ENCODE measurements around the gene GPT2. TPM values are rescaled to one million over a fixed set of nuclear protein-coding genes. Genes with fewer than 3 reads are reported as not detected.

Gene GPT2
- total RNA-seq, 6 donors from 2014 or later: 2.9 to 19.9 (median 6.3) TPM

GRCh38 chr16:46915483-46916025 lies 31.4 kb downstream of the GPT2 start:
- peaks cover 0 to 3% (median 0%) of the 10 kb centered on the region in 4 donors for H3K4me1 ChIP-seq
- no peaks in the 10 kb centered on the region for H3K36me3 ChIP-seq
- ATAC-seq (ENCODE audit: low FRiP score in 2 of 2): no peak
- H3K27ac ChIP-seq: no peak overlapping the region
- no peaks in the 10 kb centered on the region for H3K27me3 ChIP-seq
- TF ChIP-seq EP300 (IDR thresholded peaks at IDR 0.05): no peak
- TF ChIP-seq, protein P1, sequence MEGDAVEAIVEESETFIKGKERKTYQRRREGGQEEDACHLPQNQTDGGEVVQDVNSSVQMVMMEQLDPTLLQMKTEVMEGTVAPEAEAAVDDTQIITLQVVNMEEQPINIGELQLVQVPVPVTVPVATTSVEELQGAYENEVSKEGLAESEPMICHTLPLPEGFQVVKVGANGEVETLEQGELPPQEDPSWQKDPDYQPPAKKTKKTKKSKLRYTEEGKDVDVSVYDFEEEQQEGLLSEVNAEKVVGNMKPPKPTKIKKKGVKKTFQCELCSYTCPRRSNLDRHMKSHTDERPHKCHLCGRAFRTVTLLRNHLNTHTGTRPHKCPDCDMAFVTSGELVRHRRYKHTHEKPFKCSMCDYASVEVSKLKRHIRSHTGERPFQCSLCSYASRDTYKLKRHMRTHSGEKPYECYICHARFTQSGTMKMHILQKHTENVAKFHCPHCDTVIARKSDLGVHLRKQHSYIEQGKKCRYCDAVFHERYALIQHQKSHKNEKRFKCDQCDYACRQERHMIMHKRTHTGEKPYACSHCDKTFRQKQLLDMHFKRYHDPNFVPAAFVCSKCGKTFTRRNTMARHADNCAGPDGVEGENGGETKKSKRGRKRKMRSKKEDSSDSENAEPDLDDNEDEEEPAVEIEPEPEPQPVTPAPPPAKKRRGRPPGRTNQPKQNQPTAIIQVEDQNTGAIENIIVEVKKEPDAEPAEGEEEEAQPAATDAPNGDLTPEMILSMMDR (IDR thresholded peaks at IDR 0.05): no peak
- no peak for TF ChIP-seq POLR2A (IDR thresholded peaks at IDR 0.05)
- TF ChIP-seq POLR2AphosphoS5 (IDR thresholded peaks at IDR 0.05): no peak
- no peak overlapping the region for H3K4me3 ChIP-seq
- no peak for DNase-seq
- H3K9me3 ChIP-seq: no peaks in the 10 kb centered on the region
- 94 to 98% methylated on average over 2 of the region's 2 CpGs for WGBS, 2 donors

GRCh38 chr16:46916980-46917379 lies 32.8 kb downstream of the GPT2 start:
- H3K36me3 ChIP-seq: no peaks in the 10 kb centered on the region
- ATAC-seq (ENCODE audit: low FRiP score in 2 of 2): no peak

GRCh38 chr16:46918400-46918799 lies 34.2 kb downstream of the GPT2 start:
- ATAC-seq (ENCODE audit: low FRiP score in 2 of 2) (no peak), DNase-seq (no peak)
- H3K9me3 ChIP-seq: no peaks in the 10 kb centered on the region
- no peak overlapping the region for H3K27ac ChIP-seq
- peaks cover 0 to 5% (median 0%) of the 10 kb centered on the region in 4 donors for H3K4me1 ChIP-seq
- no peak for TF ChIP-seq POLR2A (IDR thresholded peaks at IDR 0.05)
- TF ChIP-seq POLR2AphosphoS5 (IDR thresholded peaks at IDR 0.05): no peak
- TF ChIP-seq, protein P1 (IDR thresholded peaks at IDR 0.05): no peak
- H3K4me3 ChIP-seq: no peak overlapping the region
- peaks cover 0 to under 1% (median under 1%) of the 10 kb centered on the region in 4 donors for H3K36me3 ChIP-seq
- no peaks in the 10 kb centered on the region for H3K27me3 ChIP-seq
- 83% methylated on average over 1 to 11 of the region's 11 CpGs for WGBS, 2 donors

More at GRCh38 chr16:46916980-46917379, 32.8 kb downstream of the GPT2 start:
- no peaks in the 10 kb centered on the region for H3K27me3 ChIP-seq
- DNase-seq: no peak
- H3K27ac ChIP-seq: no peak overlapping the region
- no peak overlapping the region for H3K4me3 ChIP-seq
- H3K4me1 ChIP-seq: peaks cover 0 to 4% (median 0%) of the 10 kb centered on the region in 4 donors
- 93 to 95% methylated on average over 3 of the region's 3 CpGs for WGBS, 2 donors
- no peaks in the 10 kb centered on the region for H3K9me3 ChIP-seq
- TF ChIP-seq EP300 (IDR thresholded peaks at IDR 0.05): no peak
- TF ChIP-seq, protein P1 (IDR thresholded peaks at IDR 0.05): no peak
- TF ChIP-seq POLR2A (IDR thresholded peaks at IDR 0.05): no peak
- no peak for TF ChIP-seq POLR2AphosphoS5 (IDR thresholded peaks at IDR 0.05)

- WGBS, 2 donors: 66 to 83% methylated on average over 19 to 21 of the region's 21 CpGs
- no peak overlapping the region for H3K4me3 ChIP-seq
- ATAC-seq (ENCODE audit: low FRiP score in 2 of 2): no peak
- H3K27me3 ChIP-seq: no peaks in the 10 kb centered on the region
- no peak for DNase-seq
- H3K4me1 ChIP-seq: peaks cover 0 to 5% (median 0%) of the 10 kb centered on the region in 4 donors
- no peak overlapping the region for H3K27ac ChIP-seq
- peaks cover 0 to 8% (median 6%) of the 10 kb centered on the region in 4 donors for H3K36me3 ChIP-seq
- H3K9me3 ChIP-seq: no peaks in the 10 kb centered on the region
- TF ChIP-seq EP300 (IDR thresholded peaks at IDR 0.05) (no peak), POLR2AphosphoS5 (IDR thresholded peaks at IDR 0.05) (no peak), POLR2A (IDR thresholded peaks at IDR 0.05) (no peak)
- TF ChIP-seq, protein P1 (IDR thresholded peaks at IDR 0.05): no peak
These were observed 35.0 kb downstream of the GPT2 start for GRCh38 chr16:46918905-46919792.
